HL-60 (cell line): ENCODE data around the gene WT1.

ENCODE experiments used
- DNase-seq, 2 experiments: peaks; one replicate each; pipeline ENCODE4 v3.0.0-alpha.2; 2010 to 2020; ENCODE audit warnings: low read depth in 1 of 2, low spot score in 1 of 2
- H3K27ac ChIP-seq: fragments of 250-450 bp; sonication (Bioruptor Pico); replicated peaks from 2 replicates; pipeline ENCODE4 v1.5.1; 2020; ENCODE audit warnings: mild to moderate bottlenecking, moderate library complexity
- H3K27me3 ChIP-seq: fragments of 250-450 bp; sonication (Bioruptor Pico); 2 replicates; pipeline ENCODE4 v1.5.1; 2021; ENCODE audit warnings: mild to moderate bottlenecking, moderate library complexity; ENCODE audit not compliant: insufficient read depth, poor library complexity, severe bottlenecking
- H3K4me3 ChIP-seq: replicated peaks from 2 replicates; pipeline ENCODE4 v1.5.1; 2011; ENCODE audit warnings: mild to moderate bottlenecking, control low read depth, low read length; ENCODE audit not compliant: insufficient read depth
- GABPA ChIP-seq: IDR thresholded peaks from 2 replicates; pipeline ENCODE4 v1.6.1; 2012; ENCODE audit warnings: low read depth
- POLR2AphosphoS5 ChIP-seq: IDR thresholded peaks from 2 replicates; pipeline ENCODE4 v1.6.1; 2012; ENCODE audit warnings: low read depth
- SPI1 ChIP-seq: IDR thresholded peaks from 2 replicates; pipeline ENCODE4 v1.6.1; 2012; ENCODE audit warnings: low read depth, mild to moderate bottlenecking, borderline replicate concordance
- TF ChIP-seq, protein P1 (sequence below): IDR thresholded peaks from 2 replicates; pipeline ENCODE4 v1.6.1; 2012; ENCODE audit warnings: low read depth; ENCODE audit not compliant: insufficient replicate concordance
- TF ChIP-seq, protein P2 (sequence below): IDR thresholded peaks from one replicate; pipeline ENCODE4 v1.5.1; 2011; ENCODE audit warnings: low read length, control low read depth, inconsistent platforms; ENCODE audit not compliant: insufficient read depth

The WT1 gene

DNA sequence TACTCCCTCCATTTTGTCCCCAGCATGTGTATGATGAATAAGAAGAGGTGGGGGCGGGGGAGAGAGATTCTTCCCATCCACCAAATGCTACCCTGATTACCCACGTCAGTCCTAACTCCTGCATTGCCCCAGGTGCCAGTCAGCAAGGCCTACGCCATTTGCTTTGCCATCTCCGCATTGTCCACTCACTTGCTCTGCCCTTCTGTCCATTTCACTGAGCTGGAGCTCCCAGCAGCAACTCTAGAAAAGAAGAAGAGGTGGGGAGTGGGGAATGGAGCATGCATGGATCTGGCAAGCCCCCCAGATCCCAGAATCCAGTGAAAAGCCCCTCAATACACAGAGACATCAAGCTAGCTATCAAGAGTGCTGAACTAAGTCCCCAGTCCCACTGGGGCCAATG, 19.0 kb downstream of the WT1 start:
- Histone ChIP-seq H3K27ac (no peak overlapping the region), H3K4me3 (no peak overlapping the region), H3K27me3 (no peaks in the 10 kb centered on the region)
- no peak for TF ChIP-seq POLR2AphosphoS5
- TF ChIP-seq GABPA, result no peak
- TF ChIP-seq, protein P1, sequence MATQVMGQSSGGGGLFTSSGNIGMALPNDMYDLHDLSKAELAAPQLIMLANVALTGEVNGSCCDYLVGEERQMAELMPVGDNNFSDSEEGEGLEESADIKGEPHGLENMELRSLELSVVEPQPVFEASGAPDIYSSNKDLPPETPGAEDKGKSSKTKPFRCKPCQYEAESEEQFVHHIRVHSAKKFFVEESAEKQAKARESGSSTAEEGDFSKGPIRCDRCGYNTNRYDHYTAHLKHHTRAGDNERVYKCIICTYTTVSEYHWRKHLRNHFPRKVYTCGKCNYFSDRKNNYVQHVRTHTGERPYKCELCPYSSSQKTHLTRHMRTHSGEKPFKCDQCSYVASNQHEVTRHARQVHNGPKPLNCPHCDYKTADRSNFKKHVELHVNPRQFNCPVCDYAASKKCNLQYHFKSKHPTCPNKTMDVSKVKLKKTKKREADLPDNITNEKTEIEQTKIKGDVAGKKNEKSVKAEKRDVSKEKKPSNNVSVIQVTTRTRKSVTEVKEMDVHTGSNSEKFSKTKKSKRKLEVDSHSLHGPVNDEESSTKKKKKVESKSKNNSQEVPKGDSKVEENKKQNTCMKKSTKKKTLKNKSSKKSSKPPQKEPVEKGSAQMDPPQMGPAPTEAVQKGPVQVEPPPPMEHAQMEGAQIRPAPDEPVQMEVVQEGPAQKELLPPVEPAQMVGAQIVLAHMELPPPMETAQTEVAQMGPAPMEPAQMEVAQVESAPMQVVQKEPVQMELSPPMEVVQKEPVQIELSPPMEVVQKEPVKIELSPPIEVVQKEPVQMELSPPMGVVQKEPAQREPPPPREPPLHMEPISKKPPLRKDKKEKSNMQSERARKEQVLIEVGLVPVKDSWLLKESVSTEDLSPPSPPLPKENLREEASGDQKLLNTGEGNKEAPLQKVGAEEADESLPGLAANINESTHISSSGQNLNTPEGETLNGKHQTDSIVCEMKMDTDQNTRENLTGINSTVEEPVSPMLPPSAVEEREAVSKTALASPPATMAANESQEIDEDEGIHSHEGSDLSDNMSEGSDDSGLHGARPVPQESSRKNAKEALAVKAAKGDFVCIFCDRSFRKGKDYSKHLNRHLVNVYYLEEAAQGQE, result no peak
- TF ChIP-seq SPI1, result no peak
- TF ChIP-seq, protein P2, sequence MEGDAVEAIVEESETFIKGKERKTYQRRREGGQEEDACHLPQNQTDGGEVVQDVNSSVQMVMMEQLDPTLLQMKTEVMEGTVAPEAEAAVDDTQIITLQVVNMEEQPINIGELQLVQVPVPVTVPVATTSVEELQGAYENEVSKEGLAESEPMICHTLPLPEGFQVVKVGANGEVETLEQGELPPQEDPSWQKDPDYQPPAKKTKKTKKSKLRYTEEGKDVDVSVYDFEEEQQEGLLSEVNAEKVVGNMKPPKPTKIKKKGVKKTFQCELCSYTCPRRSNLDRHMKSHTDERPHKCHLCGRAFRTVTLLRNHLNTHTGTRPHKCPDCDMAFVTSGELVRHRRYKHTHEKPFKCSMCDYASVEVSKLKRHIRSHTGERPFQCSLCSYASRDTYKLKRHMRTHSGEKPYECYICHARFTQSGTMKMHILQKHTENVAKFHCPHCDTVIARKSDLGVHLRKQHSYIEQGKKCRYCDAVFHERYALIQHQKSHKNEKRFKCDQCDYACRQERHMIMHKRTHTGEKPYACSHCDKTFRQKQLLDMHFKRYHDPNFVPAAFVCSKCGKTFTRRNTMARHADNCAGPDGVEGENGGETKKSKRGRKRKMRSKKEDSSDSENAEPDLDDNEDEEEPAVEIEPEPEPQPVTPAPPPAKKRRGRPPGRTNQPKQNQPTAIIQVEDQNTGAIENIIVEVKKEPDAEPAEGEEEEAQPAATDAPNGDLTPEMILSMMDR, result no peak
- DNase-seq, result no peak

DNA sequence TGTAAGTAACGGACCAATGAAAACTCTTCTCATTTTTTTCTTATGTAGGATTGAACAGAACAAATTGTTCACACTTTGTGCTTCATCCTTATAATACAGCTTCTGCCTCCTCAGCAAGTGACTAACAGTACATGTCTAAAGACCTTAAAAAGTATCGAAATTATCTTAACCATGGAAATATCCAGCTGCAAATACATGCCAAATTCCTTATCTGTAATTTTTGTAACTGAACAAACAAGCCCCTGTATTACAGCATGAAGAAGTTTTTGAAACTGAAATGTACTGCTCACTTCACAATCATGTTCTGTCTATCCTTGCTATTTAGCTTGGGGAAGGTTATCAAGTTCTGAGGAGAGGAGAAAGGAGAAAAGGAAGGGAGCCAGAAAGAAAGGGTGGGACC, 20.4 kb downstream of the WT1 start:
- DNase-seq, result no peak
- no peak overlapping the region for H3K27ac ChIP-seq
- TF ChIP-seq, protein P1, result no peak
- TF ChIP-seq SPI1, result no peak
- TF ChIP-seq, protein P2, result no peak
- no peak for TF ChIP-seq GABPA
- no peak for TF ChIP-seq POLR2AphosphoS5
- no peaks in the 10 kb centered on the region for H3K27me3 ChIP-seq
- no peak overlapping the region for H3K4me3 ChIP-seq

DNA sequence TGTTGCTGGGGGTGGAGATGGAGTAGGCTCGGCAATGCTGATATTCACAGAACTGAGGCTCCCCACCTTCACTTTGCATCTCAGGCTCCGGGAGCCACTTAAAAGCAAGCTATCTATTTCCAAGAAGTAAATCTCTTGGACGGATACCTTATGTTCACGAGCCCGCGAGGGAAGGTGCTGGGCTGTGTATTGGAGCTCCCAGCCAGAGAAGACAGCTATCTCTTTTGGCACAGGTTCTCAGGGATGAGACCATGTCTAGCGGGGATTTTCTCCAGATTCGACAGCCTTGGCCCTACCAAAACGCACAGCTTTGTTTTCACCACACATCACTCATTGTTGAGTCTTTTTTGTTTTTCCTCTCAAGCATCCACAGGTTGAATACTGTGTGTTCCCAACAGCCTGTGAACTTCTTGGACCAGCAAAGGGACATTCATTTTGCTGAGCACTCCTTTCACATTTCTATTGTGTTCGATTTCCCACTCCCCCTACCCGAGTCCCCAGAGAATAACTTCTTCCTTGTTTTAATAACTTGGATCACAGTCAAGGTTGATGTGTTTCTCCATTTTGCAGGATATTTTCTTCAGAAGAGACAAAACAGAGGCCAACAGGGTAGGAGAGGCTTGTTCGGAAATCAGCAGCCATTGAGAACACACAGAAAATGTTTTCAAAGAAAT, 23.3 kb downstream of the WT1 start:
- no peak overlapping the region for H3K27ac ChIP-seq
- TF ChIP-seq SPI1 (no peak), GABPA (no peak), POLR2AphosphoS5 (no peak)
- TF ChIP-seq, protein P1, result no peak
- TF ChIP-seq, protein P2, result no peak
- no peak for DNase-seq
- H3K27me3 ChIP-seq, result no peaks in the 10 kb centered on the region
- no peak overlapping the region for H3K4me3 ChIP-seq
